WTC11 (cell line): Measurements from ENCODE around the gene ATRX. TPM values are rescaled to one million over a fixed set of nuclear protein-coding genes. Genes with fewer than 3 reads are reported as not detected.

Experiments
- ATAC-seq: fragments of 200-7000 bp; cut with Tn5 transposase; 2 replicates; pipeline ENCODE4 v1.10.0; 2021; ENCODE audit warnings: mild to moderate bottlenecking, moderate library complexity
- CTCF ChIA-PET: fragments of 300-600 bp; sonication (Branson Sonifier 250); formaldehyde crosslinking; loops from one replicate; lab custom pipeline; 2021; ENCODE audit warnings: antibody characterized with exemption; lab: Charles Lee
- POLR2A ChIA-PET: fragments of 350-600 bp; sonication (Branson Sonifier 250); formaldehyde crosslinking; loops from one replicate; lab custom pipeline; 2021; ENCODE audit warnings: antibody characterized with exemption; lab: Charles Lee
- DNase-seq: peaks from one replicate; pipeline ENCODE4 v3.0.0; 2021; ENCODE audit warnings: low spot score
- H3K27ac Mint-ChIP-seq: 2 replicates; pipeline ENCODE4 v1.8.0; 2021; ENCODE audit warnings: mixed read lengths
- H3K27me3 Mint-ChIP-seq: 2 replicates; pipeline ENCODE4 v1.8.0; 2021; ENCODE audit warnings: low read depth, mild to moderate bottlenecking, moderate library complexity, mixed read lengths
- H3K36me3 Mint-ChIP-seq: 2 replicates; pipeline ENCODE4 v1.8.0; 2021; ENCODE audit warnings: mixed read lengths
- H3K4me1 Mint-ChIP-seq: 2 replicates; pipeline ENCODE4 v1.8.0; 2022; ENCODE audit warnings: mixed read lengths
- H3K4me3 Mint-ChIP-seq: 2 replicates; pipeline ENCODE4 v1.8.0; 2021; ENCODE audit warnings: mild to moderate bottlenecking, moderate library complexity, mixed read lengths
- H3K9me3 Mint-ChIP-seq: 2 replicates; pipeline ENCODE4 v1.8.0; 2021; ENCODE audit warnings: mixed read lengths
- ATF1 ChIP-seq: sonication (generic); formaldehyde crosslinking; IDR thresholded peaks from 2 replicates; pipeline ENCODE4 v1.8.1; 2023; ENCODE audit warnings: mild to moderate bottlenecking, moderate library complexity, missing genetic modification reagents
- ESRRA ChIP-seq: sonication (generic); formaldehyde crosslinking; IDR thresholded peaks from 2 replicates; pipeline ENCODE4 v1.8.1; 2022; ENCODE audit warnings: mild to moderate bottlenecking, missing genetic modification reagents, borderline replicate concordance
- FOXJ3 ChIP-seq: sonication (generic); formaldehyde crosslinking; IDR thresholded peaks from 2 replicates; pipeline ENCODE4 v1.9.0; 2021; ENCODE audit warnings: missing genetic modification reagents, mild to moderate bottlenecking, borderline replicate concordance
- GABPB1 ChIP-seq: sonication (generic); formaldehyde crosslinking; IDR thresholded peaks from 2 replicates; pipeline ENCODE4 v1.8.1; 2023; ENCODE audit warnings: mild to moderate bottlenecking, missing genetic modification reagents
- IRF2 ChIP-seq: sonication (generic); formaldehyde crosslinking; IDR thresholded peaks from 2 replicates; pipeline ENCODE4 v1.8.0; 2022; ENCODE audit warnings: low read depth, missing genetic modification reagents, borderline replicate concordance
- NFE2L1 ChIP-seq: sonication (generic); formaldehyde crosslinking; IDR thresholded peaks from 2 replicates; pipeline ENCODE4 v1.8.1; 2023; ENCODE audit warnings: missing genetic modification reagents
- RELA ChIP-seq: sonication (generic); formaldehyde crosslinking; IDR thresholded peaks from 2 replicates; pipeline ENCODE4 v1.8.1; 2022; ENCODE audit warnings: missing genetic modification reagents, mild to moderate bottlenecking, borderline replicate concordance
- RORB ChIP-seq: fragments of 250-450 bp; sonication (Bioruptor Pico); IDR thresholded peaks from 2 replicates; pipeline ENCODE4 v1.9.0; 2021; ENCODE audit warnings: mild to moderate bottlenecking
- SMAD3 ChIP-seq: sonication (generic); formaldehyde crosslinking; IDR thresholded peaks from 2 replicates; pipeline ENCODE4 v1.8.0; 2022; ENCODE audit warnings: missing genetic modification reagents, mild to moderate bottlenecking, borderline replicate concordance
- SMAD4 ChIP-seq: sonication (generic); formaldehyde crosslinking; IDR thresholded peaks from 2 replicates; pipeline ENCODE4 v1.8.0; 2022; ENCODE audit warnings: mild to moderate bottlenecking, missing genetic modification reagents
- SOX15 ChIP-seq: fragments of 250-450 bp; sonication (Bioruptor Pico); IDR thresholded peaks from 2 replicates; pipeline ENCODE4 v1.9.0; 2021; ENCODE audit warnings: mild to moderate bottlenecking
- ZNF219 ChIP-seq: sonication (generic); formaldehyde crosslinking; IDR thresholded peaks from 2 replicates; pipeline ENCODE4 v1.8.0; 2023; ENCODE audit warnings: missing genetic modification reagents, mild to moderate bottlenecking, borderline replicate concordance
- total RNA-seq: library from RNA; stranded (reverse); gene quantifications from 3 replicates; pipeline ENCODE4 v1.2.3, GENCODE V29; 2021
- TF ChIP-seq, protein P1 (sequence below): sonication (generic); formaldehyde crosslinking; IDR thresholded peaks from 2 replicates; pipeline ENCODE4 v1.8.0; 2022; ENCODE audit warnings: mild to moderate bottlenecking, missing genetic modification reagents
- TF ChIP-seq, protein P2 (sequence below): sonication (generic); formaldehyde crosslinking; IDR thresholded peaks from 2 replicates; pipeline ENCODE4 v1.8.1; 2022; ENCODE audit warnings: low read depth, mild to moderate bottlenecking, moderate library complexity, missing genetic modification reagents, borderline replicate concordance
- TF ChIP-seq, protein P3 (sequence below): sonication (generic); formaldehyde crosslinking; conservative IDR thresholded peaks from 2 replicates; pipeline ENCODE4 v1.8.1; 2022; ENCODE audit warnings: mild to moderate bottlenecking, missing genetic modification reagents
- TF ChIP-seq, protein P4 (sequence below): sonication (generic); formaldehyde crosslinking; IDR thresholded peaks from 2 replicates; pipeline ENCODE4 v1.8.0; 2023; ENCODE audit warnings: mild to moderate bottlenecking, missing genetic modification reagents
- TF ChIP-seq, protein P5 (sequence below): sonication (generic); formaldehyde crosslinking; IDR thresholded peaks from 2 replicates; pipeline ENCODE4 v1.8.1; 2023; ENCODE audit warnings: mild to moderate bottlenecking, missing genetic modification reagents
- TF ChIP-seq, protein P6 (sequence below): sonication (generic); formaldehyde crosslinking; IDR thresholded peaks from 2 replicates; pipeline ENCODE4 v1.8.1; 2023; ENCODE audit warnings: mild to moderate bottlenecking, missing genetic modification reagents
- TF ChIP-seq, protein P7 (sequence below): fragments of 250-450 bp; sonication (Bioruptor Pico); IDR thresholded peaks from 2 replicates; pipeline ENCODE4 v1.9.0; 2021; ENCODE audit warnings: moderate library complexity, mild to moderate bottlenecking, inconsistent platforms, borderline replicate concordance
- TF ChIP-seq, protein P8 (sequence below): sonication (generic); formaldehyde crosslinking; IDR thresholded peaks from 2 replicates; pipeline ENCODE4 v1.8.0; 2023; ENCODE audit warnings: missing genetic modification reagents
- TF ChIP-seq, protein P9 (sequence below): sonication (generic); formaldehyde crosslinking; IDR thresholded peaks from 2 replicates; pipeline ENCODE4 v1.8.1; 2023; ENCODE audit warnings: mild to moderate bottlenecking, missing genetic modification reagents, moderate library complexity
- TF ChIP-seq, protein P10 (sequence below): fragments of 250-450 bp; sonication (Bioruptor Pico); IDR thresholded peaks from 2 replicates; pipeline ENCODE4 v1.9.0; 2021; ENCODE audit warnings: mild to moderate bottlenecking, borderline replicate concordance

The ATRX gene
- total RNA-seq, 1 experiment from 2014 or later: 96.6 TPM

DNA sequence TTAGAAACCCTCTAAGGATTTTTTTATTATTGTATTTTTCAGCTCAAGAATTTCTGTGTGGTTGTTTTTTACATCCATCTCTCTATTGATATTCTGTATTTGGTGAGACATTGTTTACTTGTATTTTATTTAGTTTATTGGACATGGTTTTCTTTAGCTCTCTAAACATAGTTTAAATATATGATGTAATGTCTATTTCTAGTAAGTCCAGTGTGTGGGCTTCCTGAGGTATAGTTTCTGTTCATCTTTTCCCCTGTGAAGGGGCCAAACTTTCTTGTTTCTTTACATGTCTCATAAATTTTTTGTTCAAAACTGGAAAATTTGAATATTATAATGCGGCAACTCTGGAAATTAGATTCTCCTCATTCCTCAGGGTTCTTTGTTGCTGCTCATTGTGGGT is 28.2 kb upstream of the ATRX start:
- ATAC-seq: no peak
- CTCF ChIA-PET: no interaction called here

DNA sequence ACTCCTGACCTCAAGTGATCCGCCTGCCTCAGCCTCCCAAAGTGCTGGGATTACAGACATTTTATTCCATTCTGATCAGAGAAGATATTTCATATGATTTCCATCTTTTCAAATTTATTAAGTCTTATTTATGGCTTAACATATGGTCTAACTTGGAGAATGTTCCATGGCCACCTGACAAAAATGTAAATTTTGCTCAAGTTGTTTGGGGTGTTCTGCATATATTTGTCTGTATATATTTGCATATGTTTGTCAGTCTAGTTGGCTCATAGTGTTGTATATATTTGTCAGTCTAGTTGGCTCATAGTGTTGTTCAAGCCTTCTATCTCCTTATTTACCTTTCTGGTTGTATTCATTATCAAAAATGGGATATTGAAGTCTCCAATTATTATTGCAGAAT is 16.2 kb upstream of the ATRX start:
- H3K27ac Mint-ChIP-seq: no peak overlapping the region
- no peak overlapping the region for H3K4me3 Mint-ChIP-seq
- CTCF ChIA-PET: no interaction called here
- TF ChIP-seq, protein P1, sequence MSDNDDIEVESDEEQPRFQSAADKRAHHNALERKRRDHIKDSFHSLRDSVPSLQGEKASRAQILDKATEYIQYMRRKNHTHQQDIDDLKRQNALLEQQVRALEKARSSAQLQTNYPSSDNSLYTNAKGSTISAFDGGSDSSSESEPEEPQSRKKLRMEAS (CRISPR knock-in tag): no peak
- TF ChIP-seq, protein P2, sequence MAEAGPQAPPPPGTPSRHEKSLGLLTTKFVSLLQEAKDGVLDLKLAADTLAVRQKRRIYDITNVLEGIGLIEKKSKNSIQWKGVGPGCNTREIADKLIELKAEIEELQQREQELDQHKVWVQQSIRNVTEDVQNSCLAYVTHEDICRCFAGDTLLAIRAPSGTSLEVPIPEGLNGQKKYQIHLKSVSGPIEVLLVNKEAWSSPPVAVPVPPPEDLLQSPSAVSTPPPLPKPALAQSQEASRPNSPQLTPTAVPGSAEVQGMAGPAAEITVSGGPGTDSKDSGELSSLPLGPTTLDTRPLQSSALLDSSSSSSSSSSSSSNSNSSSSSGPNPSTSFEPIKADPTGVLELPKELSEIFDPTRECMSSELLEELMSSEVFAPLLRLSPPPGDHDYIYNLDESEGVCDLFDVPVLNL (CRISPR knock-in tag): no peak
- TF ChIP-seq, protein P3, sequence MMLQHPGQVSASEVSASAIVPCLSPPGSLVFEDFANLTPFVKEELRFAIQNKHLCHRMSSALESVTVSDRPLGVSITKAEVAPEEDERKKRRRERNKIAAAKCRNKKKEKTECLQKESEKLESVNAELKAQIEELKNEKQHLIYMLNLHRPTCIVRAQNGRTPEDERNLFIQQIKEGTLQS (CRISPR knock-in tag): no peak
- TF ChIP-seq RORB (CRISPR knock-in tag) (no peak), GABPB1 (no peak), RELA (CRISPR knock-in tag) (no peak)
- TF ChIP-seq, protein P4, sequence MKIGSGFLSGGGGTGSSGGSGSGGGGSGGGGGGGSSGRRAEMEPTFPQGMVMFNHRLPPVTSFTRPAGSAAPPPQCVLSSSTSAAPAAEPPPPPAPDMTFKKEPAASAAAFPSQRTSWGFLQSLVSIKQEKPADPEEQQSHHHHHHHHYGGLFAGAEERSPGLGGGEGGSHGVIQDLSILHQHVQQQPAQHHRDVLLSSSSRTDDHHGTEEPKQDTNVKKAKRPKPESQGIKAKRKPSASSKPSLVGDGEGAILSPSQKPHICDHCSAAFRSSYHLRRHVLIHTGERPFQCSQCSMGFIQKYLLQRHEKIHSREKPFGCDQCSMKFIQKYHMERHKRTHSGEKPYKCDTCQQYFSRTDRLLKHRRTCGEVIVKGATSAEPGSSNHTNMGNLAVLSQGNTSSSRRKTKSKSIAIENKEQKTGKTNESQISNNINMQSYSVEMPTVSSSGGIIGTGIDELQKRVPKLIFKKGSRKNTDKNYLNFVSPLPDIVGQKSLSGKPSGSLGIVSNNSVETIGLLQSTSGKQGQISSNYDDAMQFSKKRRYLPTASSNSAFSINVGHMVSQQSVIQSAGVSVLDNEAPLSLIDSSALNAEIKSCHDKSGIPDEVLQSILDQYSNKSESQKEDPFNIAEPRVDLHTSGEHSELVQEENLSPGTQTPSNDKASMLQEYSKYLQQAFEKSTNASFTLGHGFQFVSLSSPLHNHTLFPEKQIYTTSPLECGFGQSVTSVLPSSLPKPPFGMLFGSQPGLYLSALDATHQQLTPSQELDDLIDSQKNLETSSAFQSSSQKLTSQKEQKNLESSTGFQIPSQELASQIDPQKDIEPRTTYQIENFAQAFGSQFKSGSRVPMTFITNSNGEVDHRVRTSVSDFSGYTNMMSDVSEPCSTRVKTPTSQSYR (CRISPR knock-in tag): no peak

More for the DNA sequence above, 28.2 kb upstream of the ATRX start:
- TF ChIP-seq SMAD3 (CRISPR knock-in tag) (no peak), NFE2L1 (CRISPR knock-in tag) (no peak), ESRRA (CRISPR knock-in tag) (no peak), IRF2 (CRISPR knock-in tag) (no peak), RORB (CRISPR knock-in tag) (no peak), ZNF219 (CRISPR knock-in tag) (no peak), SMAD4 (CRISPR knock-in tag) (no peak), SOX15 (CRISPR knock-in tag) (no peak), ATF1 (no peak), FOXJ3 (CRISPR knock-in tag) (no peak)
- TF ChIP-seq, protein P5, sequence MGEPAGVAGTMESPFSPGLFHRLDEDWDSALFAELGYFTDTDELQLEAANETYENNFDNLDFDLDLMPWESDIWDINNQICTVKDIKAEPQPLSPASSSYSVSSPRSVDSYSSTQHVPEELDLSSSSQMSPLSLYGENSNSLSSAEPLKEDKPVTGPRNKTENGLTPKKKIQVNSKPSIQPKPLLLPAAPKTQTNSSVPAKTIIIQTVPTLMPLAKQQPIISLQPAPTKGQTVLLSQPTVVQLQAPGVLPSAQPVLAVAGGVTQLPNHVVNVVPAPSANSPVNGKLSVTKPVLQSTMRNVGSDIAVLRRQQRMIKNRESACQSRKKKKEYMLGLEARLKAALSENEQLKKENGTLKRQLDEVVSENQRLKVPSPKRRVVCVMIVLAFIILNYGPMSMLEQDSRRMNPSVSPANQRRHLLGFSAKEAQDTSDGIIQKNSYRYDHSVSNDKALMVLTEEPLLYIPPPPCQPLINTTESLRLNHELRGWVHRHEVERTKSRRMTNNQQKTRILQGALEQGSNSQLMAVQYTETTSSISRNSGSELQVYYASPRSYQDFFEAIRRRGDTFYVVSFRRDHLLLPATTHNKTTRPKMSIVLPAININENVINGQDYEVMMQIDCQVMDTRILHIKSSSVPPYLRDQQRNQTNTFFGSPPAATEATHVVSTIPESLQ (CRISPR knock-in tag): no peak
- TF ChIP-seq, protein P6, sequence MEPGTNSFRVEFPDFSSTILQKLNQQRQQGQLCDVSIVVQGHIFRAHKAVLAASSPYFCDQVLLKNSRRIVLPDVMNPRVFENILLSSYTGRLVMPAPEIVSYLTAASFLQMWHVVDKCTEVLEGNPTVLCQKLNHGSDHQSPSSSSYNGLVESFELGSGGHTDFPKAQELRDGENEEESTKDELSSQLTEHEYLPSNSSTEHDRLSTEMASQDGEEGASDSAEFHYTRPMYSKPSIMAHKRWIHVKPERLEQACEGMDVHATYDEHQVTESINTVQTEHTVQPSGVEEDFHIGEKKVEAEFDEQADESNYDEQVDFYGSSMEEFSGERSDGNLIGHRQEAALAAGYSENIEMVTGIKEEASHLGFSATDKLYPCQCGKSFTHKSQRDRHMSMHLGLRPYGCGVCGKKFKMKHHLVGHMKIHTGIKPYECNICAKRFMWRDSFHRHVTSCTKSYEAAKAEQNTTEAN (CRISPR knock-in tag): no peak
- TF ChIP-seq, protein P7, sequence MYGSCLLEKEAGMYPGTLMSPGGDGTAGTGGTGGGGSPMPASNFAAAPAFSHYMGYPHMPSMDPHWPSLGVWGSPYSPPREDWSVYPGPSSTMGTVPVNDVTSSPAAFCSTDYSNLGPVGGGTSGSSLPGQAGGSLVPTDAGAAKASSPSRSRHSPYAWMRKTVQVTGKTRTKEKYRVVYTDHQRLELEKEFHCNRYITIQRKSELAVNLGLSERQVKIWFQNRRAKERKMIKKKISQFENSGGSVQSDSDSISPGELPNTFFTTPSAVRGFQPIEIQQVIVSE (CRISPR knock-in tag): no peak
- TF ChIP-seq, protein P8, sequence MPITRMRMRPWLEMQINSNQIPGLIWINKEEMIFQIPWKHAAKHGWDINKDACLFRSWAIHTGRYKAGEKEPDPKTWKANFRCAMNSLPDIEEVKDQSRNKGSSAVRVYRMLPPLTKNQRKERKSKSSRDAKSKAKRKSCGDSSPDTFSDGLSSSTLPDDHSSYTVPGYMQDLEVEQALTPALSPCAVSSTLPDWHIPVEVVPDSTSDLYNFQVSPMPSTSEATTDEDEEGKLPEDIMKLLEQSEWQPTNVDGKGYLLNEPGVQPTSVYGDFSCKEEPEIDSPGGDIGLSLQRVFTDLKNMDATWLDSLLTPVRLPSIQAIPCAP (CRISPR knock-in tag): no peak
- TF ChIP-seq, protein P9, sequence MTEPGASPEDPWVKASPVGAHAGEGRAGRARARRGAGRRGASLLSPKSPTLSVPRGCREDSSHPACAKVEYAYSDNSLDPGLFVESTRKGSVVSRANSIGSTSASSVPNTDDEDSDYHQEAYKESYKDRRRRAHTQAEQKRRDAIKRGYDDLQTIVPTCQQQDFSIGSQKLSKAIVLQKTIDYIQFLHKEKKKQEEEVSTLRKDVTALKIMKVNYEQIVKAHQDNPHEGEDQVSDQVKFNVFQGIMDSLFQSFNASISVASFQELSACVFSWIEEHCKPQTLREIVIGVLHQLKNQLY: no peak
- TF ChIP-seq, protein P10, sequence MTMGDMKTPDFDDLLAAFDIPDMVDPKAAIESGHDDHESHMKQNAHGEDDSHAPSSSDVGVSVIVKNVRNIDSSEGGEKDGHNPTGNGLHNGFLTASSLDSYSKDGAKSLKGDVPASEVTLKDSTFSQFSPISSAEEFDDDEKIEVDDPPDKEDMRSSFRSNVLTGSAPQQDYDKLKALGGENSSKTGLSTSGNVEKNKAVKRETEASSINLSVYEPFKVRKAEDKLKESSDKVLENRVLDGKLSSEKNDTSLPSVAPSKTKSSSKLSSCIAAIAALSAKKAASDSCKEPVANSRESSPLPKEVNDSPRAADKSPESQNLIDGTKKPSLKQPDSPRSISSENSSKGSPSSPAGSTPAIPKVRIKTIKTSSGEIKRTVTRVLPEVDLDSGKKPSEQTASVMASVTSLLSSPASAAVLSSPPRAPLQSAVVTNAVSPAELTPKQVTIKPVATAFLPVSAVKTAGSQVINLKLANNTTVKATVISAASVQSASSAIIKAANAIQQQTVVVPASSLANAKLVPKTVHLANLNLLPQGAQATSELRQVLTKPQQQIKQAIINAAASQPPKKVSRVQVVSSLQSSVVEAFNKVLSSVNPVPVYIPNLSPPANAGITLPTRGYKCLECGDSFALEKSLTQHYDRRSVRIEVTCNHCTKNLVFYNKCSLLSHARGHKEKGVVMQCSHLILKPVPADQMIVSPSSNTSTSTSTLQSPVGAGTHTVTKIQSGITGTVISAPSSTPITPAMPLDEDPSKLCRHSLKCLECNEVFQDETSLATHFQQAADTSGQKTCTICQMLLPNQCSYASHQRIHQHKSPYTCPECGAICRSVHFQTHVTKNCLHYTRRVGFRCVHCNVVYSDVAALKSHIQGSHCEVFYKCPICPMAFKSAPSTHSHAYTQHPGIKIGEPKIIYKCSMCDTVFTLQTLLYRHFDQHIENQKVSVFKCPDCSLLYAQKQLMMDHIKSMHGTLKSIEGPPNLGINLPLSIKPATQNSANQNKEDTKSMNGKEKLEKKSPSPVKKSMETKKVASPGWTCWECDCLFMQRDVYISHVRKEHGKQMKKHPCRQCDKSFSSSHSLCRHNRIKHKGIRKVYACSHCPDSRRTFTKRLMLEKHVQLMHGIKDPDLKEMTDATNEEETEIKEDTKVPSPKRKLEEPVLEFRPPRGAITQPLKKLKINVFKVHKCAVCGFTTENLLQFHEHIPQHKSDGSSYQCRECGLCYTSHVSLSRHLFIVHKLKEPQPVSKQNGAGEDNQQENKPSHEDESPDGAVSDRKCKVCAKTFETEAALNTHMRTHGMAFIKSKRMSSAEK (CRISPR knock-in tag): no peak
- no peak for DNase-seq
- Mint-ChIP-seq H3K36me3 (no peaks in the 10 kb centered on the region), H3K27me3 (no peaks in the 10 kb centered on the region), H3K4me1 (no peaks in the 10 kb centered on the region), H3K9me3 (no peaks in the 10 kb centered on the region), H3K4me3 (no peak overlapping the region), H3K27ac (no peak overlapping the region)
- POLR2A ChIA-PET: interaction anchor here (0.7 kb wide), 1 partner anchor 10 kb away, joined by 4 read pairs; no protein-coding TSS in a partner anchor

More for the DNA sequence above, 16.2 kb upstream of the ATRX start:
- Mint-ChIP-seq H3K4me1 (no peaks in the 10 kb centered on the region), H3K36me3 (no peaks in the 10 kb centered on the region), H3K27me3 (no peaks in the 10 kb centered on the region), H3K9me3 (no peaks in the 10 kb centered on the region)
- DNase-seq (no peak), ATAC-seq (no peak)
- POLR2A ChIA-PET: no interaction called here
